Measurements from ENCODE around the gene CRKL. TPM values are rescaled to one million over a fixed set of nuclear protein-coding genes. Genes with fewer than 3 reads are reported as not detected.
A peak's percentile ranks its signal among the peaks of the same experiment; 100 is the strongest.

Gene CRKL
- total RNA-seq, 4 donors from 2014 or later = 29.4 to 74.2 (median 57.6) TPM

- Histone ChIP-seq H3K4me3 (no peak overlapping the region), H3K4me1 (no peaks in the 10 kb centered on the region), H3K9me3 (no peaks in the 10 kb centered on the region), H3K27me3 (peaks cover 0 to 11% of the 10 kb centered on the region in 2 donors), H3K36me3 (no peaks in the 10 kb centered on the region), H3K27ac (no peak overlapping the region)
- DNase-seq = no peak
- TF ChIP-seq POLR2A (IDR thresholded peaks at IDR 0.05) = no peak
- TF ChIP-seq CTCF (IDR thresholded peaks at IDR 0.05) = no peak
- intact Hi-C loops (cut with DNase I; ENCODE audit: low total_unique reads) = no loop called here
These were observed 43.4 kb downstream of the CRKL start for GRCh38 chr22:20960609-20961008.

- no peak overlapping the region for H3K27ac ChIP-seq
- intact Hi-C loops (cut with DNase I; ENCODE audit: low total_unique reads) = no loop called here
- H3K36me3 ChIP-seq = no peaks in the 10 kb centered on the region
- no peaks in the 10 kb centered on the region for H3K4me1 ChIP-seq
- H3K4me3 ChIP-seq = no peak overlapping the region
- DNase-seq = no peak
- H3K27me3 ChIP-seq = peaks cover 0 to 11% of the 10 kb centered on the region in 2 donors
- H3K9me3 ChIP-seq = no peaks in the 10 kb centered on the region
- TF ChIP-seq POLR2A (IDR thresholded peaks at IDR 0.05) (no peak), CTCF (IDR thresholded peaks at IDR 0.05) (no peak)
These were observed 45.3 kb downstream of the CRKL start for GRCh38 chr22:20962491-20962945.

DNA sequence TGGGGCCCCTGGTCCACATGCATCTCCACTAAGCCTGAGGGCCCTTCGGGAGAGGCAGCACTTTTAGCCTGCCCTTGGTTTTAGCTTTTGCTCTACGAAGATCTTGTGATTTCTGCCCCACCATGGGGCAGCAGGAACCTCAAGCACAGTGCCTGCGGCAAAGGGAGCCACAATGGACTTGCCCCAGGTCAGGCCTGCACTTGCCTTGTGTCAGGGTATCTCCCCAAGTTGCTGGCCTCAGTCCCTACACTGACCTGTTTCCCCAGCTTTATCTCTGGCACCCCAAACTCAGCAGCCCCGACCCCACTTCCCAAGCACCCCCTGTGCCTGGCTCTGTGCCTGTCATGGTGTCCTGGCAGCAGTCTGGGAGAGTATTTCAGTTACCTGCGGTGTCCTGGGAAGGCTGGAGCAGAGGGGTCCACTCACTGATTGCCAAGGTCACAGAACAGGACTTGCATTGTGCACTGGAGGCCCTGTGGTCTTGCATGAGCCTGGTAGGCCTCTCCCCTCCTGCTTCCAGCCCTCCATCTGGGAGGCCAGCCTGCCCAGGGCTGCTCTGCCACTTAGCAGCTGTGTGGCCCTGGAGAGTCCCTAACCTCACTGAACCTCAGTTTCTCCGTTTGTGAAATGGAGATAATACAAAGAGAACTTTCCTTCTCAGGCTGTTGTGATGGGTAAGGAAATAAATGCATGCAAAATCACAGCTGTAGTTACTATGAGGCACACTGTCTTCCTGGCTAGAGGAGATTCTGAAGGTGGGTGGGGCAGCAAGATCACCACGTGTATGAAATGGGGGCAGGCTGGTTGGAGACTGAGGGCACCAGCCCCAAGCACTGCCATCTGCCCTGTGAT is 46.2 kb downstream of the CRKL start:
- TF ChIP-seq CTCF (IDR thresholded peaks at IDR 0.05) (no peak), POLR2A (IDR thresholded peaks at IDR 0.05) (no peak)
- no peaks in the 10 kb centered on the region for H3K36me3 ChIP-seq

GRCh38 chr22:20964090-20964798 is 47.0 kb downstream of the CRKL start:
- Histone ChIP-seq H3K36me3 (no peaks in the 10 kb centered on the region), H3K27ac (no peak overlapping the region), H3K9me3 (no peaks in the 10 kb centered on the region), H3K4me1 (no peaks in the 10 kb centered on the region), H3K27me3 (peaks cover 0 to 11% of the 10 kb centered on the region in 2 donors), H3K4me3 (peak overlapping the region in 1 of 2 donors; percentile 24)
- intact Hi-C loops (cut with DNase I; ENCODE audit: low total_unique reads) = no loop called here
- TF ChIP-seq POLR2A (IDR thresholded peaks at IDR 0.05) (no peak), CTCF (IDR thresholded peaks at IDR 0.05) (no peak)
- no peak for DNase-seq

More for the DNA sequence above, 46.2 kb downstream of the CRKL start:
- DNase-seq = no peak
- peaks cover 0 to 11% of the 10 kb centered on the region in 2 donors for H3K27me3 ChIP-seq
- H3K4me3 ChIP-seq = no peak overlapping the region
- H3K4me1 ChIP-seq = no peaks in the 10 kb centered on the region
- intact Hi-C loops (cut with DNase I; ENCODE audit: low total_unique reads) = no loop called here
- no peak overlapping the region for H3K27ac ChIP-seq
- H3K9me3 ChIP-seq = no peaks in the 10 kb centered on the region

DNA sequence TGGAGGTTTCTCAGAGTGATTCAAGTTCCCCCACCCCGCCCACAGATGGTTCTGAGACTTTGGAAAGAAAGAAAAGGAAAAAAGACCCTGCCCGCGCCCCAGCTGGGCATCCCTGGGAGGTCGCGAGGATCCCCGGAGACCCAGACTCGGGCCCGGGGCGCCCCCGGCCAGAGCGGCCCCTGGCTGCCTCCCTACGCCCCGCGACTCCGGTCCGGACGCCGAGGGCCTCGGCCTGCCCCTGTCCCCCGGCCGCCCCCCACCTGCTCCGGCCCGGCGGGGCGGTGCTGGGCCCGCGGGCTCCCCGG is 47.5 kb downstream of the CRKL start:
- Histone ChIP-seq H3K4me1 (no peaks in the 10 kb centered on the region), H3K9me3 (no peaks in the 10 kb centered on the region), H3K36me3 (no peaks in the 10 kb centered on the region), H3K27me3 (peaks cover 0 to 11% of the 10 kb centered on the region in 2 donors), H3K27ac (no peak overlapping the region), H3K4me3 (peak overlapping the region in 1 of 2 donors; percentile 24)
- intact Hi-C loops (cut with DNase I; ENCODE audit: low total_unique reads) = no loop called here
- DNase-seq = no peak
- TF ChIP-seq CTCF (IDR thresholded peaks at IDR 0.05) (no peak), POLR2A (IDR thresholded peaks at IDR 0.05) (no peak)
